GM23338 (cell line): ENCODE results near the gene SCFD2. TPM values are rescaled to one million over a fixed set of nuclear protein-coding genes. Genes with fewer than 3 reads are reported as not detected.
A peak's percentile ranks its signal among the peaks of the same experiment; 100 is the strongest.

Source experiments
- ATAC-seq: fragments of 200-7000 bp; cut with Tn5 transposase; 3 replicates; pipeline ENCODE4 v1.9.1; 2020
- DNase-seq: peaks from one replicate; pipeline ENCODE4 v3.0.0-alpha.2; 2015; ENCODE audit warnings: low spot score
- H2AFZ ChIP-seq: fragments of 200-600 bp; sonication (generic); 2 replicates; pipeline ENCODE4 v1.8.0; 2016; ENCODE audit warnings: antibody characterized with exemption, mild to moderate bottlenecking, moderate library complexity
- H3F3A ChIP-seq: fragments of 200-600 bp; sonication (generic); replicated peaks from 2 replicates; pipeline ENCODE4 v1.8.0; 2017; ENCODE audit warnings: antibody characterized with exemption, mixed run types, low read depth
- H3K27ac ChIP-seq: fragments of 200-600 bp; sonication (generic); 2 replicates; pipeline ENCODE4 v1.6.1; 2016; ENCODE audit warnings: low read depth
- H3K27me3 ChIP-seq: fragments of 200-600 bp; sonication (generic); 2 replicates; pipeline ENCODE4 v1.8.0; 2016; ENCODE audit warnings: mild to moderate bottlenecking, mixed run types, moderate library complexity; ENCODE audit not compliant: insufficient read depth
- H3K36me3 ChIP-seq: fragments of 200-600 bp; sonication (generic); 2 replicates; pipeline ENCODE4 v1.8.0; 2016; ENCODE audit warnings: mild to moderate bottlenecking; ENCODE audit not compliant: insufficient read depth
- H3K4me1 ChIP-seq: fragments of 200-600 bp; sonication (generic); 2 replicates; pipeline ENCODE4 v1.8.0; 2016; ENCODE audit warnings: mild to moderate bottlenecking, moderate library complexity; ENCODE audit not compliant: insufficient read depth
- H3K4me2 ChIP-seq: fragments of 200-600 bp; sonication (generic); 2 replicates; pipeline ENCODE4 v1.7.1; 2017; ENCODE audit warnings: mixed run types
- H3K4me3 ChIP-seq: fragments of 200-600 bp; sonication (generic); 2 replicates; pipeline ENCODE4 v1.6.1; 2016; ENCODE audit warnings: mixed run types
- H3K79me2 ChIP-seq: fragments of 200-600 bp; sonication (generic); replicated peaks from 2 replicates; pipeline ENCODE4 v1.8.0; 2017; ENCODE audit warnings: mild to moderate bottlenecking; ENCODE audit not compliant: insufficient read depth
- H3K9me2 ChIP-seq: fragments of 200-600 bp; sonication (generic); 2 replicates; pipeline ENCODE4 v1.8.0; 2017; ENCODE audit not compliant: insufficient read depth
- H4K20me1 ChIP-seq: fragments of 200-600 bp; sonication (generic); replicated peaks from 2 replicates; pipeline ENCODE4 v1.8.0; 2017; ENCODE audit warnings: mild to moderate bottlenecking; ENCODE audit not compliant: insufficient read depth
- H3K27ac Mint-ChIP-seq: 2 replicates; pipeline ENCODE4 v1.8.0; 2020; ENCODE audit warnings: inconsistent platforms, mild to moderate bottlenecking, moderate library complexity, mixed read lengths
- H3K27me3 Mint-ChIP-seq: 3 replicates; pipeline ENCODE4 v1.8.0; 2022; ENCODE audit warnings: low read depth, mild to moderate bottlenecking, moderate library complexity, mixed read lengths, inconsistent platforms; ENCODE audit not compliant: insufficient read depth, poor library complexity
- H3K36me3 Mint-ChIP-seq: 3 replicates; pipeline ENCODE4 v1.8.0; 2021; ENCODE audit warnings: low read depth, mild to moderate bottlenecking, inconsistent platforms, moderate library complexity, mixed read lengths
- H3K4me1 Mint-ChIP-seq: 3 replicates; pipeline ENCODE4 v1.8.0; 2020; ENCODE audit warnings: mild to moderate bottlenecking, inconsistent platforms, mixed read lengths
- H3K4me3 Mint-ChIP-seq: 3 replicates; pipeline ENCODE4 v1.8.0; 2021; ENCODE audit warnings: moderate library complexity, mild to moderate bottlenecking, inconsistent platforms, mixed read lengths
- H3K9me3 Mint-ChIP-seq: 3 replicates; pipeline ENCODE4 v1.8.0; 2020; ENCODE audit warnings: moderate library complexity, mild to moderate bottlenecking, inconsistent platforms, mixed read lengths
- CREB1 ChIP-seq: fragments of 250-450 bp; sonication (Bioruptor Pico); IDR thresholded peaks from 2 replicates; pipeline ENCODE4 v1.5.0; 2020; ENCODE audit warnings: low read depth, mild to moderate bottlenecking, moderate library complexity
- CTCF ChIP-seq, 2 experiments: fragments of 200-600 bp in 1 of 2; sonication (generic) in 1 of 2; conservative IDR thresholded peaks; 2 replicates each; pipeline versions ENCODE4 v1.5.1 to v1.6.1; 2016 to 2017; ENCODE audit warnings: antibody characterized with exemption in 2 of 2, low read depth in 2 of 2, mild to moderate bottlenecking in 2 of 2, moderate library complexity in 1 of 2
- ETS1 ChIP-seq: IDR thresholded peaks from 2 replicates; pipeline ENCODE4 v1.6.1; 2016; ENCODE audit warnings: antibody characterized with exemption
- EZH2 ChIP-seq: fragments of 200-600 bp; sonication (generic); IDR thresholded peaks from one replicate; pipeline ENCODE4 v1.8.0; 2017; ENCODE audit warnings: antibody characterized with exemption, mild to moderate bottlenecking, low read depth; ENCODE audit not compliant: unreplicated experiment
- EZH2phosphoT487 ChIP-seq: fragments of 200-600 bp; sonication (generic); IDR thresholded peaks from one replicate; pipeline ENCODE4 v1.8.1; 2018; ENCODE audit warnings: antibody characterized with exemption; ENCODE audit not compliant: unreplicated experiment
- JUNB ChIP-seq: IDR thresholded peaks from one replicate; pipeline ENCODE4 v1.6.1; 2016; ENCODE audit warnings: antibody characterized with exemption; ENCODE audit not compliant: unreplicated experiment
- NANOG ChIP-seq: IDR thresholded peaks from 2 replicates; pipeline ENCODE4 v1.6.1; 2016; ENCODE audit warnings: antibody characterized with exemption, borderline replicate concordance
- POLR2AphosphoS5 ChIP-seq: IDR thresholded peaks from 2 replicates; pipeline ENCODE4 v1.6.1; 2016; ENCODE audit warnings: antibody characterized with exemption, low read depth
- REST ChIP-seq: IDR thresholded peaks from one replicate; pipeline ENCODE4 v1.6.1; 2018; ENCODE audit warnings: antibody characterized with exemption; ENCODE audit not compliant: unreplicated experiment
- STAT1 ChIP-seq: IDR thresholded peaks from one replicate; pipeline ENCODE4 v1.6.1; 2016; ENCODE audit warnings: antibody characterized with exemption; ENCODE audit not compliant: unreplicated experiment
- ZNF114 ChIP-seq: fragments of 250-450 bp; sonication (Bioruptor Pico); IDR thresholded peaks from 2 replicates; pipeline ENCODE4 v1.5.0; 2020; ENCODE audit warnings: mild to moderate bottlenecking, moderate library complexity
- ZNF331 ChIP-seq: fragments of 250-450 bp; sonication (Bioruptor Pico); IDR thresholded peaks from 2 replicates; pipeline ENCODE4 v1.5.0; 2020; ENCODE audit warnings: low read depth, mild to moderate bottlenecking, moderate library complexity
- ZNF462 ChIP-seq: fragments of 250-450 bp; sonication (Bioruptor Pico); IDR thresholded peaks from 2 replicates; pipeline ENCODE4 v1.5.0; 2020; ENCODE audit warnings: mild to moderate bottlenecking, moderate library complexity
- polyA plus RNA-seq: library from polyadenylated mRNA; unstranded; fragments of >200 nt; fragmentation: Nextera tagmentation; extraction: Ambion mirVana; gene quantifications from 2 replicates; pipeline ENCODE4 v1.2.1, GENCODE V29; 2016
- total RNA-seq: library from RNA; depleted of rRNA; stranded (reverse); fragments of >200 nt; shearing (Covaris generic); gene quantifications from 2 replicates; pipeline ENCODE4 v1.2.3, GENCODE V29; 2014

SCFD2 gene
- total and polyA plus RNA-seq, 2 experiments from 2014 or later, result 5.7 to 17.5 TPM

GRCh38 chr4:53043891-53044650, 321.8 kb downstream of the SCFD2 start:
- no peak for DNase-seq
- Histone ChIP-seq H4K20me1 (no peaks in the 10 kb centered on the region), H3K9me2 (peaks cover 2% of the 10 kb centered on the region; the same call in 1 of the 2 replicates), H3K4me2 (no peak overlapping the region), H3F3A (no peaks in the 10 kb centered on the region), H3K79me2 (no peaks in the 10 kb centered on the region), H3K27ac (no peak overlapping the region), H3K4me3 (no peak overlapping the region), H3K27me3 (no peaks in the 10 kb centered on the region), H2AFZ (peak overlapping the region; percentile 49; the same call in 1 of the 2 replicates), H3K4me1 (0 out of 2 replicates have a peak, but pooled peaks cover 6% of the 10 kb centered on the region), H3K36me3 (no peaks in the 10 kb centered on the region)
- peaks cover 4% of the 10 kb centered on the region for H3K27me3 Mint-ChIP-seq
- H3K9me3 Mint-ChIP-seq, result no peaks in the 10 kb centered on the region
- no peak overlapping the region for H3K4me3 Mint-ChIP-seq
- no peak for ATAC-seq
- H3K4me1 Mint-ChIP-seq, result peaks cover 4% of the 10 kb centered on the region; the same call in 2 of the 3 replicates
- H3K27ac Mint-ChIP-seq, result no peak overlapping the region; the same call in 1 of the 2 replicates
- TF ChIP-seq CREB1 (CRISPR knock-in tag) (no peak), CTCF (conservative IDR thresholded peaks at IDR 0.05; ENCODE audit: low read depth in 2 of 2) (no peak), NANOG (no peak), EZH2 (no peak), ZNF331 (CRISPR knock-in tag) (no peak), JUNB (no peak), ZNF462 (CRISPR knock-in tag) (no peak), REST (no peak), ZNF114 (no peak), EZH2phosphoT487 (no peak), POLR2AphosphoS5 (no peak), STAT1 (no peak), ETS1 (no peak)
- H3K36me3 Mint-ChIP-seq, result no peaks in the 10 kb centered on the region
